Spleen (tissue), 7 donors: Measurements from ENCODE around the gene CARD19.

ENCODE experiments used
- CTCF ChIP-seq, 11 experiments: fragments of 200-600 bp in 7 of 11; fragments of 450-650 bp in 4 of 11; sonication (generic) in 4 of 11; IDR thresholded peaks in 8 of 11; conservative IDR thresholded peaks in 3 of 11; 1 replicate in 7 of 11; 2 replicates in 4 of 11; pipeline versions ENCODE4 v1.4.0 to v1.8.0; 2016 to 2021; ENCODE audit warnings: antibody characterized with exemption in 11 of 11, inconsistent platforms in 4 of 11, mild to moderate bottlenecking in 1 of 11
- POLR2A ChIP-seq, 3 donors: fragments of 450-650 bp; IDR thresholded peaks; one replicate each; pipeline ENCODE4 v1.5.1; 2017; ENCODE audit warnings: antibody characterized with exemption in 3 of 3, mild to moderate bottlenecking in 1 of 3
- donor health status: DM: no; HTN: no; CAD: no; lungs with moderate emphysema.
- donor health status: DM: no; HTN: no; CAD: no.
- donor health status: DM: no; HTN: no; CAD: no.

- TF ChIP-seq POLR2A (IDR thresholded peaks at IDR 0.05) (no peak), CTCF (IDR thresholded peaks at IDR 0.05 in 8 of 11, conservative IDR thresholded peaks at IDR 0.05 in 3 of 11) (no peak)
These were observed 23.6 kb upstream of the CARD19 start for GRCh38 chr9:93072383-93072795.
